ENCODE data around the gene LRPAP1.

DNA sequence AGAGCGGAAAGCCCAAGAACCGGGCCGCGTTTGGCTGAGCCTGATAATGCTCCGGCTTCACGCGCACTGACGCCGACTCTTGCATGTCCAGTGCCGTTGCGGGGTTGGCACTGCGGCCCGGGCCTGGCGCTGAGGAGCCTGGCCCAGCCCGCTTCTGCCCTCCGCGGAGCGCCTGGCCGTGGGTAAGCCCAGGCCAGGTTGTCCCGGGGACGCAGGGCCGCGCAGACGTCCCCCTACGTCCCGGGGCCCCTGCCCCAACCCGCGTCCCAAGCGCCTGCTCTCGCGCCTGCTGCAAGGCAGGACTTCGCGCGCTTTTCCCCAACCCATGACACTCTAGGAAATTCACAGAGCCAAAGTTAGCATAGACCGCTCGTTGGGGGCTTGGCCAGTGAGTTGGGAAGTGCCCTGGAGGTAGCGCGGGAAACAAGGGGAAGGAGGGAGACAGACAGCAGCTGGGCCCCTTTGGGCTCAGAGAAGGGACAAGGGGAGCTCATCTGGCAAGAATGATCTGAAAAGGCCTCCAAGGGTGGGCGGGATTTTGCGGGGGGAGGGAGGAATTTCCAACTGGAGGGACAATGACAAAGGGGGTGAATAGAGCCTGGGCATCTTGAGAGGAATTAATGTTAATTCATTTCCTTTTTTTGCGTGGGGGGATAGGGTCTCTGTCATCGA, 665 bp upstream of the LRPAP1 start:
- TF ChIP-seq, protein P1, sequence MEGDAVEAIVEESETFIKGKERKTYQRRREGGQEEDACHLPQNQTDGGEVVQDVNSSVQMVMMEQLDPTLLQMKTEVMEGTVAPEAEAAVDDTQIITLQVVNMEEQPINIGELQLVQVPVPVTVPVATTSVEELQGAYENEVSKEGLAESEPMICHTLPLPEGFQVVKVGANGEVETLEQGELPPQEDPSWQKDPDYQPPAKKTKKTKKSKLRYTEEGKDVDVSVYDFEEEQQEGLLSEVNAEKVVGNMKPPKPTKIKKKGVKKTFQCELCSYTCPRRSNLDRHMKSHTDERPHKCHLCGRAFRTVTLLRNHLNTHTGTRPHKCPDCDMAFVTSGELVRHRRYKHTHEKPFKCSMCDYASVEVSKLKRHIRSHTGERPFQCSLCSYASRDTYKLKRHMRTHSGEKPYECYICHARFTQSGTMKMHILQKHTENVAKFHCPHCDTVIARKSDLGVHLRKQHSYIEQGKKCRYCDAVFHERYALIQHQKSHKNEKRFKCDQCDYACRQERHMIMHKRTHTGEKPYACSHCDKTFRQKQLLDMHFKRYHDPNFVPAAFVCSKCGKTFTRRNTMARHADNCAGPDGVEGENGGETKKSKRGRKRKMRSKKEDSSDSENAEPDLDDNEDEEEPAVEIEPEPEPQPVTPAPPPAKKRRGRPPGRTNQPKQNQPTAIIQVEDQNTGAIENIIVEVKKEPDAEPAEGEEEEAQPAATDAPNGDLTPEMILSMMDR (conservative IDR thresholded peaks at IDR 0.05), result no peak
- TF ChIP-seq EZH2 (IDR thresholded peaks at IDR 0.05; ENCODE audit: low read depth), result no peak

Data from PC-9 (cell line).